Colonic mucosa (tissue), 4 donors: ENCODE data around the gene COX8A. TPM values are rescaled to one million over a fixed set of nuclear protein-coding genes. Genes with fewer than 3 reads are reported as not detected.

Source experiments
- DNase-seq: peaks from one replicate; pipeline ENCODE4 v3.0.0-alpha.2; 2020
- H3K27ac ChIP-seq: fragments of 200-600 bp; one replicate; pipeline ENCODE4 v1.8.0; 2021
- H3K27me3 ChIP-seq: fragments of 200-600 bp; one replicate; pipeline ENCODE4 v1.8.0; 2021
- H3K36me3 ChIP-seq: fragments of 200-600 bp; one replicate; pipeline ENCODE4 v1.8.0; 2021
- H3K4me1 ChIP-seq: fragments of 200-600 bp; one replicate; pipeline ENCODE4 v1.8.0; 2021; ENCODE audit warnings: mild to moderate bottlenecking
- H3K4me3 ChIP-seq: fragments of 200-600 bp; one replicate; pipeline ENCODE4 v1.8.0; 2021
- H3K9ac ChIP-seq, 2 donors: one replicate each; pipeline ENCODE4 v1.7.0; 2013; ENCODE audit warnings: control low read depth in 2 of 2, low read depth in 2 of 2, low read length in 2 of 2
- H3K9me3 ChIP-seq: fragments of 200-600 bp; one replicate; pipeline ENCODE4 v1.8.0; 2021
- CTCF ChIP-seq: fragments of 200-600 bp; IDR thresholded peaks from one replicate; pipeline ENCODE4 v1.8.0; 2022; ENCODE audit warnings: antibody characterized with exemption, mild to moderate bottlenecking
- intact Hi-C: fragments of 100-400 bp; cut with DNase I; formaldehyde crosslinking; loops from one replicate; pipeline ENCODE4 v1.14.1; 2022
- total RNA-seq, 2 donors: library from RNA; stranded (reverse); fragmentation: NEBNext Ultra II Directional in 1 of 2; extraction: Animal tissue kit (Norgen Biotek cat#: 25700) in 1 of 2; gene quantifications; one replicate each; pipeline ENCODE4 v1.2.1, GENCODE V29; 2021
- donor health status: healthy.
- donor health status: DM: no; HTN: no; CAD: no.
- donor health status: DM: no; HTN: no; CAD: no.

COX8A gene
- total RNA-seq, 2 donors from 2014 or later = 647 to 875 TPM

- DNase-seq = no peak
- Histone ChIP-seq H3K4me1 (peaks cover 3% of the 10 kb centered on the region), H3K27me3 (no peaks in the 10 kb centered on the region), H3K36me3 (peaks cover 2% of the 10 kb centered on the region), H3K4me3 (no peak overlapping the region), H3K9me3 (no peaks in the 10 kb centered on the region), H3K9ac (no peak overlapping the region), H3K27ac (no peak overlapping the region)
- TF ChIP-seq CTCF = no peak
- intact Hi-C loops = loop anchor here (5.0 kb wide), 1 partner anchor 176 kb away; the partner anchor contains the start of gene ZFTA
These were observed 31.6 kb upstream of the COX8A start for GRCh38 chr11:63942803-63943202.

- Histone ChIP-seq H3K27me3 (no peaks in the 10 kb centered on the region), H3K4me3 (no peak overlapping the region), H3K9me3 (no peaks in the 10 kb centered on the region), H3K4me1 (peaks cover 3% of the 10 kb centered on the region), H3K9ac (peak overlapping the region in 1 of 2 donors; percentile 19), H3K27ac (no peak overlapping the region), H3K36me3 (peaks cover 2% of the 10 kb centered on the region)
- intact Hi-C loops = loop anchor here (5.0 kb wide), 1 partner anchor 178 kb away; the partner anchor contains the start of gene ZFTA
- peak; percentile 38 for DNase-seq
- TF ChIP-seq CTCF = no peak
These were observed 29.4 kb upstream of the COX8A start for GRCh38 chr11:63944987-63945386.

- Histone ChIP-seq H3K27me3 (no peaks in the 10 kb centered on the region), H3K4me1 (peaks cover 3% of the 10 kb centered on the region), H3K36me3 (peaks cover 2% of the 10 kb centered on the region), H3K9me3 (no peaks in the 10 kb centered on the region), H3K27ac (no peak overlapping the region), H3K9ac (peak overlapping the region in 1 of 2 donors; percentile 19), H3K4me3 (no peak overlapping the region)
- peak; percentile 77 for DNase-seq
- intact Hi-C loops = loop anchor here (1.0 kb wide), 1 partner anchor 108 kb away; no protein-coding TSS in a partner anchor
- TF ChIP-seq CTCF = peak; percentile 74
These were observed 28.8 kb upstream of the COX8A start for GRCh38 chr11:63945477-63946163.

GRCh38 chr11:63951779-63952536 is 22.5 kb upstream of the COX8A start:
- Histone ChIP-seq H3K27ac (no peak overlapping the region), H3K9me3 (no peaks in the 10 kb centered on the region), H3K27me3 (no peaks in the 10 kb centered on the region), H3K36me3 (no peaks in the 10 kb centered on the region), H3K4me1 (no peaks in the 10 kb centered on the region), H3K4me3 (no peak overlapping the region), H3K9ac (no peak overlapping the region)
- intact Hi-C loops = no loop called here
- TF ChIP-seq CTCF = no peak
- DNase-seq = no peak

GRCh38 chr11:63952570-63952969 is 21.9 kb upstream of the COX8A start:
- TF ChIP-seq CTCF = no peak
- H3K36me3 ChIP-seq = no peaks in the 10 kb centered on the region

More at GRCh38 chr11:63952570-63952969, 21.9 kb upstream of the COX8A start:
- H3K27me3 ChIP-seq = no peaks in the 10 kb centered on the region
- intact Hi-C loops = no loop called here
- no peaks in the 10 kb centered on the region for H3K9me3 ChIP-seq
- H3K9ac ChIP-seq = no peak overlapping the region
- no peak overlapping the region for H3K27ac ChIP-seq
- H3K4me1 ChIP-seq = no peaks in the 10 kb centered on the region
- DNase-seq = no peak
- no peak overlapping the region for H3K4me3 ChIP-seq
